PC-3 (cell line): ENCODE measurements around the gene TRAF3IP3.

ENCODE experiments used
- CTCF ChIP-seq: fragments of 300-600 bp; sonication (generic); conservative IDR thresholded peaks from 2 replicates; pipeline ENCODE4 v1.5.1; 2017; ENCODE audit warnings: antibody characterized with exemption, low read depth, mild to moderate bottlenecking, low read length
- EZH2 ChIP-seq: fragments of 300-600 bp; sonication (generic); IDR thresholded peaks from one replicate; pipeline ENCODE4 v1.6.1; 2017; ENCODE audit warnings: antibody characterized with exemption, mild to moderate bottlenecking, low read length; ENCODE audit not compliant: unreplicated experiment
- EZH2phosphoT487 ChIP-seq: fragments of 300-600 bp; sonication (generic); IDR thresholded peaks from 2 replicates; pipeline ENCODE4 v1.6.1; 2018; ENCODE audit warnings: mild to moderate bottlenecking, antibody characterized with exemption, low read length, borderline replicate concordance

GRCh38 chr1:209783386-209783785 lies 27.5 kb downstream of the TRAF3IP3 start:
- TF ChIP-seq CTCF (no peak), EZH2 (no peak), EZH2phosphoT487 (no peak)
